HepG2 (cell line): ENCODE measurements around the gene IL1RAP. TPM values are rescaled to one million over a fixed set of nuclear protein-coding genes. Genes with fewer than 3 reads are reported as not detected.

Source experiments
- ATAC-seq: fragments of 200-7000 bp; cut with Tn5 transposase; 3 replicates; pipeline ENCODE4 v1.9.1; 2020; ENCODE audit warnings: mild to moderate bottlenecking, moderate library complexity
- BruUV-seq: library from RNA; stranded (reverse); fragments of 400-500 nt; replicated peaks from 2 replicates; lab custom pipeline; 2021; lab: Mats Ljungman, UMichigan
- CTCF ChIA-PET: fragments of 300-600 bp; formaldehyde crosslinking; extraction: SDS; loops from one replicate; lab custom pipeline; 2021; ENCODE audit warnings: low total read pairs, inconsistent platforms, low intra/inter-chr PET ratio; lab: Yijun Ruan, JAX
- POLR2A ChIA-PET: fragments of 350-600 bp; sonication (Branson Sonifier 250); formaldehyde crosslinking; loops from one replicate; lab custom pipeline; 2020; ENCODE audit warnings: antibody characterized with exemption, inconsistent platforms; lab: Yijun Ruan, JAX
- DNase-seq: peaks from one replicate; pipeline ENCODE4 v3.0.0-alpha.2; 2015; ENCODE audit warnings: low spot score
- FAIRE-seq: peaks from 3 replicates; lab custom pipeline; 2011; peaks lifted over from hg19 to GRCh38; lab: Jason Lieb, UNC
- H2AFZ ChIP-seq: one replicate; pipeline ENCODE4 v1.6.1; 2011; ENCODE audit warnings: low read length, inconsistent platforms
- H3K27ac ChIP-seq: fragments of 300-600 bp; 3 replicates; pipeline ENCODE4 v1.8.0; 2011; ENCODE audit warnings: mixed run types, mild to moderate bottlenecking, mixed read lengths, low read length, inconsistent platforms; ENCODE audit not compliant: insufficient read depth; ENCODE audit errors: extremely low read length
- H3K27me3 ChIP-seq, 2 experiments: fragments of 200-600 bp in 1 of 2; 2 replicates in 1 of 2; 3 replicates in 1 of 2; pipeline versions ENCODE4 v1.6.0 to v1.8.0; 2011; ENCODE audit warnings: low read length in 2 of 2, mild to moderate bottlenecking in 2 of 2, moderate library complexity in 2 of 2, inconsistent platforms in 1 of 2; ENCODE audit not compliant: insufficient read depth in 2 of 2, control insufficient read depth in 1 of 2
- H3K36me3 ChIP-seq, 2 experiments: fragments of 200-600 bp in 1 of 2; replicated peaks in 1 of 2; 2 replicates in 1 of 2; 3 replicates in 1 of 2; pipeline versions ENCODE4 v1.5.1 to v1.8.0; 2011; ENCODE audit warnings: low read length in 2 of 2, inconsistent platforms in 1 of 2; ENCODE audit not compliant: insufficient read depth in 2 of 2, control insufficient read depth in 1 of 2
- H3K4me1 ChIP-seq: 2 replicates; pipeline ENCODE4 v1.5.1; 2012; ENCODE audit warnings: low read length, inconsistent platforms; ENCODE audit not compliant: insufficient read depth
- H3K4me2 ChIP-seq: 2 replicates; pipeline ENCODE4 v1.6.0; 2011; ENCODE audit warnings: low read depth, low read length, inconsistent platforms
- H3K4me3 ChIP-seq, 3 experiments: fragments of 200-600 bp in 1 of 3; sonication (generic), shearing (Covaris generic) in 1 of 3; replicated peaks in 1 of 3; 2 replicates each; pipeline ENCODE4 v1.5.1; 2011 to 2016; ENCODE audit warnings: low read length in 3 of 3, inconsistent platforms in 2 of 3, low read depth in 2 of 3, mild to moderate bottlenecking in 2 of 3, control low read depth in 1 of 3, mixed read lengths in 1 of 3; ENCODE audit not compliant: insufficient read depth in 1 of 3
- H3K79me2 ChIP-seq: one replicate; pipeline ENCODE4 v1.6.1; 2011; ENCODE audit warnings: low read length, inconsistent platforms; ENCODE audit not compliant: insufficient read depth
- H3K9ac ChIP-seq: 2 replicates; pipeline ENCODE4 v1.6.0; 2011; ENCODE audit warnings: mild to moderate bottlenecking, low read depth, low read length, inconsistent platforms; ENCODE audit not compliant: insufficient read depth
- H3K9me3 ChIP-seq: 2 replicates; pipeline ENCODE4 v1.5.1; 2012; ENCODE audit warnings: mild to moderate bottlenecking, low read length
- H4K20me1 ChIP-seq: 2 replicates; pipeline ENCODE4 v1.6.0; 2011; ENCODE audit warnings: inconsistent platforms, mild to moderate bottlenecking, low read length, moderate library complexity; ENCODE audit not compliant: insufficient read depth
- ATAD3A ChIP-seq: sonication (generic); formaldehyde crosslinking; IDR thresholded peaks from 2 replicates; pipeline ENCODE4 v1.4.0; 2020; ENCODE audit warnings: missing genetic modification reagents
- CREM ChIP-seq, 2 experiments: sonication (generic) in 1 of 2; formaldehyde crosslinking in 1 of 2; IDR thresholded peaks; 2 replicates each; pipeline versions ENCODE4 v1.4.0 to v1.6.1; 2016 to 2020; ENCODE audit warnings: antibody characterized with exemption in 1 of 2, mild to moderate bottlenecking in 1 of 2, missing genetic modification reagents in 1 of 2
- FOSL2 ChIP-seq: sonication (generic); formaldehyde crosslinking; IDR thresholded peaks from 2 replicates; pipeline ENCODE4 v1.4.0; 2020; ENCODE audit warnings: missing genetic modification reagents
- KLF12 ChIP-seq: sonication (generic); formaldehyde crosslinking; IDR thresholded peaks from 2 replicates; pipeline ENCODE4 v1.4.0; 2020; ENCODE audit warnings: missing genetic modification reagents, borderline replicate concordance
- KLF13 ChIP-seq: sonication (generic); formaldehyde crosslinking; IDR thresholded peaks from 2 replicates; pipeline ENCODE4 v1.4.0; 2020; ENCODE audit warnings: mild to moderate bottlenecking, missing genetic modification reagents
- RARA ChIP-seq: IDR thresholded peaks from 2 replicates; pipeline ENCODE4 v1.6.1; 2016; ENCODE audit warnings: missing genetic modification reagents, missing compliant biosample characterization
- RXRB ChIP-seq: IDR thresholded peaks from 2 replicates; pipeline ENCODE4 v1.6.1; 2016; ENCODE audit warnings: borderline replicate concordance, missing genetic modification reagents, missing compliant biosample characterization
- TEAD3 ChIP-seq: optimal IDR thresholded peaks from 2 replicates; pipeline ENCODE3; 2016; ENCODE audit warnings: borderline replicate concordance
- ZFY ChIP-seq: sonication (generic); formaldehyde crosslinking; IDR thresholded peaks from 2 replicates; pipeline ENCODE4 v1.4.0; 2020; ENCODE audit warnings: missing genetic modification reagents
- ZNF644 ChIP-seq: IDR thresholded peaks from 2 replicates; pipeline ENCODE4 v1.6.1; 2016; ENCODE audit warnings: low read depth
- ZNF775 ChIP-seq: sonication (generic); formaldehyde crosslinking; IDR thresholded peaks from 2 replicates; pipeline ENCODE4 v1.4.0; 2020; ENCODE audit warnings: missing genetic modification reagents, mild to moderate bottlenecking, moderate library complexity, borderline replicate concordance
- WGBS: methylation state at CpG from one replicate; pipeline ENCODE4 v1.1.6; 2017; ENCODE audit warnings: low lambda C conversion rate; 5-methylcytosine and 5-hydroxymethylcytosine counted together
- in situ Hi-C: cut with HindIII; loops from 2 replicates; pipeline ENCODE4 v1.10.0; 2017; ENCODE audit warnings: low pct_unique_long_range_greater_than_20kb; ENCODE audit not compliant: extremely low pct_ligation_motif_present
- intact Hi-C: fragments of 100-400 bp; cut with micrococcal nuclease; formaldehyde crosslinking; loops from one replicate; pipeline ENCODE4 v1.10.0; 2022; ENCODE audit not compliant: unreplicated experiment
- polyA plus RNA-seq, 8 experiments: library from polyadenylated mRNA; depleted of rRNA in 3 of 8; stranded (reverse) in 7 of 8; unstranded in 1 of 8; fragments of >200 nt; fragmentation: Illumina TruSeq in 4 of 8; extraction: Trizol in 4 of 8; gene quantifications; 2 replicates each; pipeline versions ENCODE4 v1.2.1 to v1.2.3, GENCODE V29; 2011 to 2016; ENCODE audit warnings: low read depth in 4 of 8, missing spikeins in 1 of 8, mixed read lengths in 1 of 8; ENCODE audit not compliant: insufficient read depth in 1 of 8
- total RNA-seq, 5 experiments: library from RNA; depleted of rRNA; stranded (reverse); fragments of >200 nt; fragmentation: Illumina TruSeq; extraction: Trizol; gene quantifications; 2 replicates each; pipeline ENCODE4 v1.2.3, GENCODE V29; 2016; ENCODE audit warnings: low read depth in 1 of 5
- TF ChIP-seq, protein P1 (sequence below), 2 experiments: fragments of 450-650 bp in 1 of 2; sonication (generic) in 1 of 2; formaldehyde crosslinking; IDR thresholded peaks; 2 replicates each; pipeline versions ENCODE4 v1.5.0 to v1.8.0; 2020 to 2022; ENCODE audit warnings: mild to moderate bottlenecking in 1 of 2, missing genetic modification reagents in 1 of 2
- TF ChIP-seq, protein P2 (sequence below): IDR thresholded peaks from 2 replicates; pipeline ENCODE4 v1.6.1; 2016; ENCODE audit warnings: low read depth
- TF ChIP-seq, protein P3 (sequence below): sonication (generic); formaldehyde crosslinking; IDR thresholded peaks from 2 replicates; pipeline ENCODE4 v1.4.0; 2020; ENCODE audit warnings: missing genetic modification reagents, borderline replicate concordance
- TF ChIP-seq, protein P4 (sequence below): sonication (generic); formaldehyde crosslinking; IDR thresholded peaks from 2 replicates; pipeline ENCODE4 v1.5.0; 2020; ENCODE audit warnings: mild to moderate bottlenecking, missing genetic modification reagents

Gene IL1RAP
- total and polyA plus RNA-seq, 2 of the 13 experiments (the other 11 are each of a cell fraction or from before 2014, with no cell fraction given), result 18.3 to 54.9 TPM

DNA sequence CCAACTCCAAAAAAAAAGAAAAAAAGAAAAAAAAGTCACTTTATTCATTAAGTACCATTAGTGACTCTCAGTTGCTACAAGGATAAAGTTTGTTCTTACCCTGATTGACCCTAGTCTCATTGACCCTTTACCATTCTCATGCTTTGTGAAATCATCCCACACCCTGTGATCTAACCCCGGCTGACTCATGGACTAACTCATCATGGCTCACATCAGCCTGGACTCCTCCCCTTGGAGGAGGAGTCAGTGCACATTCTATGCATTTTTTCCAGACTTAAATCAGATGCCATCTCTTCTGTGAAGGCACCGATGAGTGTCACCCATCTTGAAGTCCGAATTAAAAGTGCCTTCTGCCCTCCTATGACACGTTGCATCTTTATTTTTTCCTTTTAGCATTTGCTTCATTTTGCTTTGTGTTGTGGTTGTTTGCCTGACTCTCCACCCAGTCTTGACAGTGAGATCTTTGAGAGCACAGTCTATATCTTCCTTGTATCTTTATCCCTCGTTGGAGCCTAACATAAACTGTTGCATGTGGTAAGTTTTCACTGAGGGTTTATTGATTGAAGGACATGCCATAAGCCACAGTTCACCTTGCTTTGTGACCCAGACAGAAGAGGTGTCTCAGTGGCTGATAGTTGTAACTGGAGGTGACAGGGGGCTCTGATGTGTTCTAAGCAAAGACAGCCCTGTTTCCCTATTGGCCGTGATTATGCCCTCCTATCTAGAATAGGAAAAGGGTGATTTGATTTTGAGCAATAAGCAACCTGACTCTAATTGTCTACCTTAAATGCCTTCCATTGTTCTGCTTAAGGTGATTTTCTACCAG, 72.1 kb downstream of the IL1RAP start:
- no peak overlapping the region for H3K27ac ChIP-seq
- H2AFZ ChIP-seq, result no peak overlapping the region
- H3K4me1 ChIP-seq, result peaks cover 28% of the 10 kb centered on the region
- no peak overlapping the region for H3K4me2 ChIP-seq
- H3K36me3 ChIP-seq, result peaks cover 0 to 8% of the 10 kb centered on the region in 2 experiments; a peak in 3 of 5 replicates
- no peaks in the 10 kb centered on the region for H3K27me3 ChIP-seq
- 90% methylated on average over 6 of the region's 6 CpGs for WGBS
- intact Hi-C loops (no loop called here), in situ Hi-C loops (no loop called here)
- no peaks in the 10 kb centered on the region for H3K79me2 ChIP-seq
- H3K9me3 ChIP-seq, result no peaks in the 10 kb centered on the region
- H4K20me1 ChIP-seq, result 0 out of 2 replicates have a peak, but pooled peaks cover 3% of the 10 kb centered on the region
- BruUV-seq, result no TSS peak
- ATAC-seq (peak; percentile 82), FAIRE-seq (no peak), DNase-seq (peak; percentile 60)
- ChIA-PET POLR2A (interaction anchor here (1.2 kb wide), 1 partner anchor 10 kb away, joined by 3 read pairs; no protein-coding TSS in a partner anchor), CTCF (no interaction called here)
- no peak overlapping the region for H3K9ac ChIP-seq
- no peak overlapping the region for H3K4me3 ChIP-seq
- TF ChIP-seq CREM (IDR thresholded peaks at IDR 0.05) (no peak), CREM (CRISPR knock-in tag; IDR thresholded peaks at IDR 0.05) (no peak), ATAD3A (CRISPR knock-in tag) (no peak), RXRB (CRISPR knock-in tag) (0 out of 2 replicates have a peak, but pooled peaks have one; percentile 24), FOSL2 (CRISPR knock-in tag) (peak; percentile 85), TEAD3 (CRISPR knock-in tag) (peak; percentile 35), KLF13 (CRISPR knock-in tag) (no peak), KLF12 (CRISPR knock-in tag) (no peak), ZNF775 (CRISPR knock-in tag) (no peak), ZFY (CRISPR knock-in tag) (no peak), ZNF644 (0 out of 2 replicates have a peak, but pooled peaks have one; percentile 18), RARA (CRISPR knock-in tag) (0 out of 2 replicates have a peak, but pooled peaks have one; percentile 20)
- TF ChIP-seq, protein P1, sequence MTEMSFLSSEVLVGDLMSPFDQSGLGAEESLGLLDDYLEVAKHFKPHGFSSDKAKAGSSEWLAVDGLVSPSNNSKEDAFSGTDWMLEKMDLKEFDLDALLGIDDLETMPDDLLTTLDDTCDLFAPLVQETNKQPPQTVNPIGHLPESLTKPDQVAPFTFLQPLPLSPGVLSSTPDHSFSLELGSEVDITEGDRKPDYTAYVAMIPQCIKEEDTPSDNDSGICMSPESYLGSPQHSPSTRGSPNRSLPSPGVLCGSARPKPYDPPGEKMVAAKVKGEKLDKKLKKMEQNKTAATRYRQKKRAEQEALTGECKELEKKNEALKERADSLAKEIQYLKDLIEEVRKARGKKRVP (CRISPR knock-in tag; IDR thresholded peaks at IDR 0.05), result 0 out of 4 replicates have a peak, but pooled peaks of 1 of the 2 experiments have one; percentile 12
- TF ChIP-seq, protein P2, sequence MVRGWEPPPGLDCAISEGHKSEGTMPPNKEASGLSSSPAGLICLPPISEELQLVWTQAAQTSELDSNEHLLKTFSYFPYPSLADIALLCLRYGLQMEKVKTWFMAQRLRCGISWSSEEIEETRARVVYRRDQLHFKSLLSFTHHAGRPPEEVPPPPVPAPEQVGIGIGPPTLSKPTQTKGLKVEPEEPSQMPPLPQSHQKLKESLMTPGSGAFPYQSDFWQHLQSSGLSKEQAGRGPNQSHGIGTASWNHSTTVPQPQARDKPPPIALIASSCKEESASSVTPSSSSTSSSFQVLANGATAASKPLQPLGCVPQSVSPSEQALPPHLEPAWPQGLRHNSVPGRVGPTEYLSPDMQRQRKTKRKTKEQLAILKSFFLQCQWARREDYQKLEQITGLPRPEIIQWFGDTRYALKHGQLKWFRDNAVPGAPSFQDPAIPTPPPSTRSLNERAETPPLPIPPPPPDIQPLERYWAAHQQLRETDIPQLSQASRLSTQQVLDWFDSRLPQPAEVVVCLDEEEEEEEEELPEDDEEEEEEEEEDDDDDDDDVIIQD (CRISPR knock-in tag), result peak; percentile 83; the same call in 1 of the 2 replicates
- TF ChIP-seq, protein P3, sequence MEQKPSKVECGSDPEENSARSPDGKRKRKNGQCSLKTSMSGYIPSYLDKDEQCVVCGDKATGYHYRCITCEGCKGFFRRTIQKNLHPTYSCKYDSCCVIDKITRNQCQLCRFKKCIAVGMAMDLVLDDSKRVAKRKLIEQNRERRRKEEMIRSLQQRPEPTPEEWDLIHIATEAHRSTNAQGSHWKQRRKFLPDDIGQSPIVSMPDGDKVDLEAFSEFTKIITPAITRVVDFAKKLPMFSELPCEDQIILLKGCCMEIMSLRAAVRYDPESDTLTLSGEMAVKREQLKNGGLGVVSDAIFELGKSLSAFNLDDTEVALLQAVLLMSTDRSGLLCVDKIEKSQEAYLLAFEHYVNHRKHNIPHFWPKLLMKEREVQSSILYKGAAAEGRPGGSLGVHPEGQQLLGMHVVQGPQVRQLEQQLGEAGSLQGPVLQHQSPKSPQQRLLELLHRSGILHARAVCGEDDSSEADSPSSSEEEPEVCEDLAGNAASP (CRISPR knock-in tag), result peak; percentile 30; the same call in 1 of the 2 replicates
- TF ChIP-seq, protein P4, sequence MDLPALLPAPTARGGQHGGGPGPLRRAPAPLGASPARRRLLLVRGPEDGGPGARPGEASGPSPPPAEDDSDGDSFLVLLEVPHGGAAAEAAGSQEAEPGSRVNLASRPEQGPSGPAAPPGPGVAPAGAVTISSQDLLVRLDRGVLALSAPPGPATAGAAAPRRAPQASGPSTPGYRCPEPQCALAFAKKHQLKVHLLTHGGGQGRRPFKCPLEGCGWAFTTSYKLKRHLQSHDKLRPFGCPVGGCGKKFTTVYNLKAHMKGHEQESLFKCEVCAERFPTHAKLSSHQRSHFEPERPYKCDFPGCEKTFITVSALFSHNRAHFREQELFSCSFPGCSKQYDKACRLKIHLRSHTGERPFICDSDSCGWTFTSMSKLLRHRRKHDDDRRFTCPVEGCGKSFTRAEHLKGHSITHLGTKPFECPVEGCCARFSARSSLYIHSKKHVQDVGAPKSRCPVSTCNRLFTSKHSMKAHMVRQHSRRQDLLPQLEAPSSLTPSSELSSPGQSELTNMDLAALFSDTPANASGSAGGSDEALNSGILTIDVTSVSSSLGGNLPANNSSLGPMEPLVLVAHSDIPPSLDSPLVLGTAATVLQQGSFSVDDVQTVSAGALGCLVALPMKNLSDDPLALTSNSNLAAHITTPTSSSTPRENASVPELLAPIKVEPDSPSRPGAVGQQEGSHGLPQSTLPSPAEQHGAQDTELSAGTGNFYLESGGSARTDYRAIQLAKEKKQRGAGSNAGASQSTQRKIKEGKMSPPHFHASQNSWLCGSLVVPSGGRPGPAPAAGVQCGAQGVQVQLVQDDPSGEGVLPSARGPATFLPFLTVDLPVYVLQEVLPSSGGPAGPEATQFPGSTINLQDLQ, result no peak
